ENCODE data around the gene PHACTR2. TPM values are rescaled to one million over a fixed set of nuclear protein-coding genes. Genes with fewer than 3 reads are reported as not detected.

PHACTR2 gene
- total and polyA plus RNA-seq, 10 of the 15 experiments (the other 5 are each of a cell fraction or from before 2014, with no cell fraction given): 1.4 to 19.1 (median 5.3) TPM

- no peak for TF ChIP-seq IRF3 (IDR thresholded peaks at IDR 0.05)
- TF ChIP-seq TARDBP (IDR thresholded peaks at IDR 0.05; ENCODE audit: borderline replicate concordance): no peak
- TF ChIP-seq SMAD1 (IDR thresholded peaks at IDR 0.05; ENCODE audit: low read depth, partially characterized antibody): no peak
- TF ChIP-seq BCL11A (IDR thresholded peaks at IDR 0.05; ENCODE audit: low read depth, low read length): no peak
- TF ChIP-seq, protein P1, sequence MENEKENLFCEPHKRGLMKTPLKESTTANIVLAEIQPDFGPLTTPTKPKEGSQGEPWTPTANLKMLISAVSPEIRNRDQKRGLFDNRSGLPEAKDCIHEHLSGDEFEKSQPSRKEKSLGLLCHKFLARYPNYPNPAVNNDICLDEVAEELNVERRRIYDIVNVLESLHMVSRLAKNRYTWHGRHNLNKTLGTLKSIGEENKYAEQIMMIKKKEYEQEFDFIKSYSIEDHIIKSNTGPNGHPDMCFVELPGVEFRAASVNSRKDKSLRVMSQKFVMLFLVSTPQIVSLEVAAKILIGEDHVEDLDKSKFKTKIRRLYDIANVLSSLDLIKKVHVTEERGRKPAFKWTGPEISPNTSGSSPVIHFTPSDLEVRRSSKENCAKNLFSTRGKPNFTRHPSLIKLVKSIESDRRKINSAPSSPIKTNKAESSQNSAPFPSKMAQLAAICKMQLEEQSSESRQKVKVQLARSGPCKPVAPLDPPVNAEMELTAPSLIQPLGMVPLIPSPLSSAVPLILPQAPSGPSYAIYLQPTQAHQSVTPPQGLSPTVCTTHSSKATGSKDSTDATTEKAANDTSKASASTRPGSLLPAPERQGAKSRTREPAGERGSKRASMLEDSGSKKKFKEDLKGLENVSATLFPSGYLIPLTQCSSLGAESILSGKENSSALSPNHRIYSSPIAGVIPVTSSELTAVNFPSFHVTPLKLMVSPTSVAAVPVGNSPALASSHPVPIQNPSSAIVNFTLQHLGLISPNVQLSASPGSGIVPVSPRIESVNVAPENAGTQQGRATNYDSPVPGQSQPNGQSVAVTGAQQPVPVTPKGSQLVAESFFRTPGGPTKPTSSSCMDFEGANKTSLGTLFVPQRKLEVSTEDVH (IDR thresholded peaks at IDR 0.05; ENCODE audit: low read depth, partially characterized antibody): no peak
- TF ChIP-seq ESRRA (IDR thresholded peaks at IDR 0.05; ENCODE audit: low read length): no peak
Observed at GRCh38 chr6:143766185-143766553, 88.4 kb downstream of the PHACTR2 start (continued).

DNA sequence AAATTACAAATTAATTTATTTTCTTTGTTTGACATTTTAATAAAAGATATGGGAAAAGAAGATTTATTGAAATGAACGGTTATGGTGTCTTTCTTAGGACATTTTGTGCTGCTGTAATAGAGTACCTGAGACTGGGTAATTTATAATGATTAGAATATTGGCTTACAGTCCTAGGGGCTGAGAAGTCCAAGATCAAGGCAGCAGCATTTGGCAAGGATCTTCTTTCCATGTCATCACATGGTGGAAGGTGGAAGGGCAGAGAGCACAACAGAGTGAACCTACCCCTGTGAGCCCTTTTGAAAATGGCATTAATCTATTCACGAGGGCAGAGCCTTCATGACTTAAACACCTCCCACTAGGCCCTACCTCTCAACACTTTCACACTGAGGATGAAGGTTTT, 89.7 kb downstream of the PHACTR2 start:
- in situ Hi-C loops (cut with MboI) (no loop called here), intact Hi-C loops (cut with micrococcal nuclease; ENCODE audit: unreplicated experiment) (no loop called here)
- FAIRE-seq (no peak), ATAC-seq (no peak), DNase-seq (ENCODE audit: low read depth, low spot score) (no peak)
- Histone ChIP-seq H4K20me1 (ENCODE audit: control insufficient read depth, insufficient read depth) (no peaks in the 10 kb centered on the region), H3K79me2 (ENCODE audit: control insufficient read depth, insufficient read depth, low read length) (no peaks in the 10 kb centered on the region), H3K9me3 (replicated peaks; ENCODE audit: control insufficient read depth, insufficient read depth, low read length) (no peaks in the 10 kb centered on the region), H3K4me1 (ENCODE audit: control insufficient read depth, insufficient read depth, low read length) (no peaks in the 10 kb centered on the region), H3K27me3 (replicated peaks in 1 of 2; ENCODE audit: control insufficient read depth in 2 of 2, insufficient read depth in 2 of 2, low read length in 1 of 2) (no peaks in the 10 kb centered on the region), H3K4me3 (no peak overlapping the region), H3K36me3 (ENCODE audit: control insufficient read depth in 2 of 2, insufficient read depth in 2 of 2, low read length in 1 of 2) (no peaks in the 10 kb centered on the region), H3K4me2 (ENCODE audit: control insufficient read depth, insufficient read depth) (no peak overlapping the region), H3K27ac (ENCODE audit: control insufficient read depth, insufficient read depth) (no peak overlapping the region), H3K9ac (ENCODE audit: control insufficient read depth, insufficient read depth, low read length) (no peak overlapping the region), H2AFZ (ENCODE audit: control insufficient read depth, low read depth, low read length) (no peak overlapping the region)
- CTCF ChIA-PET: no interaction called here
- SMC1A ChIA-PET (ENCODE audit: uncharacterized antibody, unreplicated experiment): no interaction called here
- RAD21 ChIA-PET (ENCODE audit: unreplicated experiment): no interaction called here
- POLR2A ChIA-PET: no interaction called here
- no peak for TF ChIP-seq BRCA1 (IDR thresholded peaks at IDR 0.05; ENCODE audit: low read depth, low read length)
- no peak for TF ChIP-seq ATF3 (IDR thresholded peaks at IDR 0.05; ENCODE audit: borderline replicate concordance, extremely low read depth, low read depth, low read length)
- no peak for TF ChIP-seq TBL1XR1 (IDR thresholded peaks at IDR 0.05; ENCODE audit: low read depth, low read length)
- TF ChIP-seq TAF1 (IDR thresholded peaks at IDR 0.05; ENCODE audit: borderline replicate concordance, low read depth, low read length): no peak
- TF ChIP-seq CHD4 (IDR thresholded peaks at IDR 0.05): no peak
- WGBS (ENCODE audit: insufficient coverage, insufficient replicate concordance, low lambda C conversion rate, missing lambda C conversion rate): 6% methylated on average over 2 of the region's 2 CpGs
- BruUV-seq (replicated peaks): no TSS peak
